Neural cell (in vitro differentiated cells): ENCODE results near the gene TAF1A. TPM values are rescaled to one million over a fixed set of nuclear protein-coding genes. Genes with fewer than 3 reads are reported as not detected.

Source experiments
- H2AFZ ChIP-seq: fragments of 200-600, 300-800 bp; sonication (generic), shearing (Covaris generic); 2 replicates; pipeline ENCODE4 v1.6.0; 2014; ENCODE audit warnings: low read depth, mild to moderate bottlenecking, antibody characterized with exemption, low read length, moderate library complexity
- H3F3A ChIP-seq: fragments of 200-600 bp; shearing (Covaris generic); 2 replicates; pipeline ENCODE4 v1.6.1; 2016; ENCODE audit warnings: mild to moderate bottlenecking, moderate library complexity, mixed read lengths, antibody characterized with exemption, low read length; ENCODE audit not compliant: insufficient read depth, poor library complexity, severe bottlenecking
- H3K27ac ChIP-seq: fragments of 200-600, 300-800 bp; sonication (generic), shearing (Covaris generic); 2 replicates; pipeline ENCODE4 v1.5.1; 2014; ENCODE audit warnings: mild to moderate bottlenecking, low read length, moderate library complexity
- H3K27me3 ChIP-seq: fragments of 300-800, 200-600 bp; sonication (generic), shearing (Covaris generic); 2 replicates; pipeline ENCODE4 v1.6.0; 2014; ENCODE audit warnings: mild to moderate bottlenecking, low read depth, low read length, moderate library complexity; ENCODE audit not compliant: insufficient read depth
- H3K36me3 ChIP-seq: fragments of 300-800, 200-600 bp; sonication (generic), shearing (Covaris generic); 2 replicates; pipeline ENCODE4 v1.5.1; 2014; ENCODE audit warnings: mild to moderate bottlenecking, antibody characterized with exemption, low read length, moderate library complexity; ENCODE audit not compliant: insufficient read depth
- H3K4me2 ChIP-seq: fragments of 300-800, 200-600 bp; sonication (generic), shearing (Covaris generic); 2 replicates; pipeline ENCODE4 v1.6.0; 2014; ENCODE audit warnings: mild to moderate bottlenecking, low read length
- H3K4me3 ChIP-seq: fragments of 300-800, 200-600 bp; sonication (generic), shearing (Covaris generic); 2 replicates; pipeline ENCODE4 v1.5.1; 2014; ENCODE audit warnings: mild to moderate bottlenecking, low read length, moderate library complexity
- H3K79me2 ChIP-seq: fragments of 200-600 bp; shearing (Covaris generic); replicated peaks from 2 replicates; pipeline ENCODE4 v1.6.0; 2014; ENCODE audit warnings: mild to moderate bottlenecking, low read length, moderate library complexity; ENCODE audit not compliant: insufficient read depth
- H3K9ac ChIP-seq: fragments of 300-800, 200-600 bp; sonication (generic), shearing (Covaris generic); 2 replicates; pipeline ENCODE4 v1.6.1; 2016; ENCODE audit warnings: mild to moderate bottlenecking, low read length, mixed read lengths
- H3K9me2 ChIP-seq: fragments of 200-600 bp; shearing (Covaris generic); 2 replicates; pipeline ENCODE4 v1.6.1; 2016; ENCODE audit warnings: mild to moderate bottlenecking, low read length, mixed read lengths; ENCODE audit not compliant: insufficient read depth
- H3K9me3 ChIP-seq: fragments of 200-600, 300-800 bp; sonication (generic), shearing (Covaris generic); 2 replicates; pipeline ENCODE4 v1.6.1; 2016; ENCODE audit warnings: mild to moderate bottlenecking, mixed run types, low read length, moderate library complexity, mixed read lengths
- H4K20me1 ChIP-seq: fragments of 200-600 bp; shearing (Covaris generic); 2 replicates; pipeline ENCODE4 v1.6.1; 2016; ENCODE audit warnings: mild to moderate bottlenecking, mixed run types; ENCODE audit not compliant: insufficient read depth
- CTCF ChIP-seq: fragments of 450-650 bp; IDR thresholded peaks from 2 replicates; pipeline ENCODE4 v1.5.1; 2014; ENCODE audit warnings: antibody characterized with exemption, mild to moderate bottlenecking, moderate library complexity; ENCODE audit not compliant: poor library complexity, severe bottlenecking
- EP300 ChIP-seq: fragments of 450-650 bp; conservative IDR thresholded peaks from 2 replicates; pipeline ENCODE4 v1.6.1; 2014; ENCODE audit warnings: antibody characterized with exemption, mild to moderate bottlenecking, moderate library complexity; ENCODE audit not compliant: poor library complexity, severe bottlenecking
- EZH2 ChIP-seq: fragments of 200-600, 300-800 bp; shearing (Covaris generic), sonication (generic); IDR thresholded peaks from 2 replicates; pipeline ENCODE4 v1.6.1; 2014; ENCODE audit warnings: antibody characterized with exemption, low read length, borderline replicate concordance, mild to moderate bottlenecking; ENCODE audit not compliant: insufficient read depth, poor library complexity, severe bottlenecking
- MXI1 ChIP-seq: fragments of 450-650 bp; conservative IDR thresholded peaks from 2 replicates; pipeline ENCODE4 v1.6.1; 2014; ENCODE audit warnings: antibody characterized with exemption, mild to moderate bottlenecking; ENCODE audit not compliant: poor library complexity, severe bottlenecking
- POLR2AphosphoS5 ChIP-seq: IDR thresholded peaks from 2 replicates; pipeline ENCODE4 v1.6.1; 2012
- RAD21 ChIP-seq: fragments of 450-650 bp; conservative IDR thresholded peaks from 2 replicates; pipeline ENCODE4 v1.6.1; 2014; ENCODE audit warnings: antibody characterized with exemption, mild to moderate bottlenecking, moderate library complexity
- REST ChIP-seq: IDR thresholded peaks from 2 replicates; pipeline ENCODE4 v1.6.1; 2012; ENCODE audit warnings: borderline replicate concordance
- SMC3 ChIP-seq: fragments of 450-650 bp; conservative IDR thresholded peaks from 2 replicates; pipeline ENCODE4 v1.6.1; 2014; ENCODE audit warnings: antibody characterized with exemption, mild to moderate bottlenecking, moderate library complexity; ENCODE audit not compliant: poor library complexity
- TAF1 ChIP-seq: IDR thresholded peaks from 2 replicates; pipeline ENCODE4 v1.6.1; 2012; ENCODE audit warnings: low read depth
- polyA plus RNA-seq: library from polyadenylated mRNA; depleted of rRNA; stranded (reverse); fragments of >200 nt; gene quantifications from 2 replicates; pipeline ENCODE4 v1.2.3, GENCODE V29; 2014

TAF1A gene
- polyA plus RNA-seq, 1 donor from 2014 or later = 25.5 TPM

GRCh38 chr1:222622765-222623164, 33.0 kb upstream of the TAF1A start:
- TF ChIP-seq EP300 (no peak), POLR2AphosphoS5 (no peak), REST (no peak), EZH2 (no peak), SMC3 (no peak), MXI1 (no peak), TAF1 (no peak), CTCF (no peak), RAD21 (no peak)
- Histone ChIP-seq H3K9me3 (no peaks in the 10 kb centered on the region), H3K4me2 (no peak overlapping the region), H2AFZ (no peak overlapping the region), H3K36me3 (no peaks in the 10 kb centered on the region), H4K20me1 (no peaks in the 10 kb centered on the region), H3F3A (no peaks in the 10 kb centered on the region), H3K9ac (no peak overlapping the region), H3K79me2 (peaks cover 15% of the 10 kb centered on the region), H3K4me3 (no peak overlapping the region), H3K27me3 (no peaks in the 10 kb centered on the region), H3K27ac (no peak overlapping the region), H3K9me2 (no peaks in the 10 kb centered on the region)

- Histone ChIP-seq H4K20me1 (no peaks in the 10 kb centered on the region), H3K79me2 (peaks cover 15% of the 10 kb centered on the region), H3K9me2 (no peaks in the 10 kb centered on the region), H3K4me2 (no peak overlapping the region), H3F3A (no peaks in the 10 kb centered on the region), H3K9ac (no peak overlapping the region), H3K9me3 (no peaks in the 10 kb centered on the region), H3K27ac (no peak overlapping the region), H3K4me3 (no peak overlapping the region), H3K27me3 (no peaks in the 10 kb centered on the region), H2AFZ (no peak overlapping the region), H3K36me3 (no peaks in the 10 kb centered on the region)
- TF ChIP-seq POLR2AphosphoS5 = no peak
- no peak for TF ChIP-seq REST
- no peak for TF ChIP-seq TAF1
- no peak for TF ChIP-seq MXI1
- no peak for TF ChIP-seq EZH2
- no peak for TF ChIP-seq CTCF
- no peak for TF ChIP-seq SMC3
- no peak for TF ChIP-seq EP300
- TF ChIP-seq RAD21 = no peak
Observed at GRCh38 chr1:222620566-222620965, 30.8 kb upstream of the TAF1A start.
